Measurements from ENCODE around the gene BCKDK.

DNA sequence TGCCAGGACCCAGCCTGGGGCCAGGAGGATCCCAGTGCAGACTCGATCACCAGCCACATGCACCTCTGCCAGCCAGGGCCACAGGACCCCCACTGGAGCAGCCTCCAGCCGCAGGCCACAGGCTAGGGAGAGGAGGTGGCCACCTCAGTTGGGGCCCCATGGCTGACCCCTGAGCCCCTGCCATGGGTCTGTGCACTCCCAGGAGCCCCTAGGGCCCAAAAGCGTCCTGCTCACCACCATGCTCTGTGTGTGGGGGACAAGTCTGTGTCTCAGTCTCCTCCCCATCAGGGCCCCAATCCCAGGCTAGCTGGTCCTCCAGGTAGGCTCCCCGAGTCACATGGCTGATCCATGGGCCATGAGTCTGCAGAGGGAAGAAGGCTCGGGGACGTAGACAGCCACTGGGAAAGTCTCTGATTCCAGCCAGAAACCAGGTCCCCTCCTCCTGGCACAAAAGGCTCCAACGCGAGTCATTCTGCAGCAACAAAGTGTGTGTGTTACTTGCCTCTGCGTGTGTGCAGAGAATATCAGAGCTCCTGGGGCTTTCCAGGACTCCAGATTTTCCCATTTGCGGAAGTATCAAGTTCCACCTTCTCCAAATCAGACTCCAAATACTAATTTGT, 33.4 kb downstream of the BCKDK start:
- TF ChIP-seq CTCF (IDR thresholded peaks at IDR 0.05; ENCODE audit: low read depth, low read length, poor library complexity, severe bottlenecking) (no peak), EZH2phosphoT487 (IDR thresholded peaks at IDR 0.05; ENCODE audit: borderline replicate concordance, low read length) (no peak)
